Caki2 (cell line): ENCODE measurements around the gene ALCAM. TPM values are rescaled to one million over a fixed set of nuclear protein-coding genes. Genes with fewer than 3 reads are reported as not detected.
A peak's percentile ranks its signal among the peaks of the same experiment; 100 is the strongest.

Source experiments
- DNase-seq: peaks from one replicate; pipeline ENCODE4 v3.0.0-alpha.2; 2015; ENCODE audit warnings: low read depth
- in situ Hi-C: cut with HindIII; loops from 2 replicates; pipeline ENCODE4 v1.10.0; 2016; ENCODE audit warnings: low sequenced_read_pairs, low pct_unique_long_range_greater_than_20kb, mixed read lengths
- total RNA-seq: library from RNA; depleted of rRNA; stranded (reverse); fragments of >200 nt; shearing (Covaris generic); gene quantifications from 2 replicates; pipeline ENCODE4 v1.2.3, GENCODE V29; 2014; ENCODE audit warnings: low replicate concordance

Gene ALCAM
- total RNA-seq, 1 experiment from 2014 or later: 46.9 TPM

DNA sequence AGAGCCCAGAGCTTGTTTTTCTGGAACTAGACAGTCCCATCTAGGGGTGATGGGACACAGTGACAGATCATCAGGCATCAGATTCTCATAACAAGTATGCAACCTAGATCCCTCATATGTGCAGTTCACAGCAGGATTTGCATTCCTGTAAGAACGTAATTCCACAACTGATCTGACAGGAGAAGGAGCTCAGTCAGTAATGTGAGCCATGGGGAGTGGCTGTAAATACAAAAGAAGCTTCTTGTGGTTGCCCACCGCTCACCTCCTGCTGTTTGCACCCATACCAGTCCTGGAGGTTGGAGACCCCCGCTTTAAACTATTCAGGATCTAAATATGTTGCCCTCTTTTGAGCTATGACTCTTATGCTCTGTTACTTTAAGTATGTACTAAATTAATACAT, 167.3 kb downstream of the ALCAM start:
- in situ Hi-C loops: no loop called here
- DNase-seq: no peak

DNA sequence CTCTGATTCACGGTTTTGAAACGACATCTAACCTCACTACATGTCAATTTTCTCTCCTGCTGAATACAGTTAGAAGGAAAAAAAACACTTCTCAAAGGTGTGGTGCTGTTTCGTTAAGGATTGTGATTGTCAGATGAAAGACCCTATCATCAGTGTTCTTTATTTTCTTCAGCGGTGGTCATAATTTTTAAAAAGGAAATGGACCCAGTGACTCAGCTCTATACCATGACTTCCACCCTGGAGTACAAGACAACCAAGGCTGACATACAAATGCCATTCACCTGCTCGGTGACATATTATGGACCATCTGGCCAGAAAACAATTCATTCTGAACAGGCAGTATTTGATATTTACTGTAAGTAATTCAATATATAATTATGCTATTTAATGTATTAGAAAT, 167.8 kb downstream of the ALCAM start:
- in situ Hi-C loops: no loop called here
- no peak for DNase-seq

DNA sequence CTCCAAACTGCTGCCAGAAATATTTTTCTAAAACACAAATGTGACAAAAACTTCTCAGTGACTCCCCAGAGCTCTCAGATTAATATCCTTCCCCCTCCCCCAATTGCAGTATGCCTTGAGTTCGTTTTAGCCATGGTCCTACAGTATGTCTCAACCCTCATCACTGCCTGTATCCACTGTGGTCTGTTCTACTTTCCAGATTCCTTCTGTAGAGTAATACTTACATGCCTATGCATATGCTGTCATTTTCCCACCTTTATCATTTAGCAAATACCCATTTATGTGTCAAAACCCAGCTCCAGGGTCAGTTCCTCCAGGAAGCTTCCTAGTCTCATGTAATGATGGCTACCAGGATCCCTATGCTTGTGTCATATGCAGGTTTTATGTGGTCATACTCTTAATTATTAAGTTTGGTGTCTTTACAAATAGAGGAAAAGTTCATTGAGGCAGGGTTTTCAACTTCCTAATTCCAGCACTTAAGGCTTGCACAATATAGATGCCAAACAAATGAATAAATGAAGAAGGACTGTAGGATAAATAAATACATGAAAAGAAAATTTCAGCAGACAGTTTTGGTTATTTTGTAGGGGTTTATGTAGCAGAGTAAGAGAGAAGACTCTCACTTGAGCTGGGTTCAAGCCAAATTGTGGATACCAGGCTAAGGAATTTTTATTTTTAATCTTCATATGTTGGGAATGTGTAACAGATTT, 170.8 kb downstream of the ALCAM start:
- DNase-seq: no peak
- in situ Hi-C loops: no loop called here

DNA sequence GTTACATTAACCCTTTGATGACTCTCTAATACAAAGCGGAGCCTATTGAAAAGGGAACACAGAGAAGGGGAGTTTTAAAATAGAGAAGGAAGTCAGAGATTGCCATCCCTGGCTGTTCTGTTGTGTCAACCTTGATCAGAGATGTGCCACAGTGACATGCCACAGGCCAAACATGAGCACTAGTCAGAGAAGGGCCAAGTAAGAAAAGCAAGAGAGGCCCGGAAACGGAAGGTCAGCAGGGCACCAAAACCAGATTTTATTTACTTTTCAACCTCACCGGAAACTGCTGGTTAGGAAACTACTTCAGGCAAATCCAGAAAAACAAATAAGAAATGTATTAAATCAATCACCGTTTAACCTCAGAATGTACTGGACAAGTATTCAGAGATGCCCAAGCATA, 171.8 kb downstream of the ALCAM start:
- peak; percentile 16 for DNase-seq
- in situ Hi-C loops: no loop called here

DNA sequence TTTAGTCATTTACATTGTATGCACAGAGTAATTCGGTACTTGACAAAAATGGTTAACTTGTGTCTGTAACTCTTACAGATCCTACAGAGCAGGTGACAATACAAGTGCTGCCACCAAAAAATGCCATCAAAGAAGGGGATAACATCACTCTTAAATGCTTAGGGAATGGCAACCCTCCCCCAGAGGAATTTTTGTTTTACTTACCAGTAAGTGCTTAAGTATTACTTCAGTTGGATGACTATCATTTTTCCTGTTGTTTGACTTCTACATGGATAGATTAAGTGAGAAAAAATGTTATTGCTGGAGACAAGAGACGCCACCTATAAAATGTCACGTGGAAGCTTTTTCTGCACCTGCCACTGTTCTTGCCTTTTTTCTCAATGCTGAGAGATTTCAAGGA, 173.2 kb downstream of the ALCAM start:
- no peak for DNase-seq
- in situ Hi-C loops: no loop called here

DNA sequence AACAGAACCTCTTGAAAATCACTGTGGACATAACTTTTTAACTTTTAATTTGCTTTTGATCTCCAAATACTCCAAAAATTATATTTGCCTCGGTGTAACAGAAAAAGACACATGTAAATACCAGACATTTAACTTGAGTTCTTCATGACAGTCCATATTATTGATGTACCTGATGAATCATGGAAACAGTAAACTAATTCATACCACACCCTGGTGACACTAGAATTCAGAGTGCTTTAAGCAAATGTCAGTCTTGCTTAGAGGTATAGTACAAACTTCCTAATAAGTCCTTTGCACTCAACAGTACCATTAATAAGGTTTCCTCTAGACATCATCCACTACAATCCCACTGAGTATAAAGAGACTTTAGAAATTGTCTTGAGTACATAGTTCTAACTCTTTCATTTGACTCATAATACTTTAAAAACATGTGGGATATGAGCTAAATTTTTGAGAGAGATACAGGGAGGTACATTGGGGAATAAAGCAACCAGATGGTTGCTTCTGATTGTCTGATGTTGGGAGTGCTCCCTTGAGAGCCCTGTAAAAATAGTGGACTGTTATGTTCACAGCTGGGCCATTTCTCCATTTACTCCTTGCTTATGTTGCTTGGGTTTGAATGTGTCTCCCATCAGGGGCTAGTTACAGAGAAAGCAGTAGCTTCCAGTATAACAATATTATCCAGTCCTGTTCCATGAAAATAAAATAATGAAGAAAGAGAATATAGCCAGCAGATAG, 175.7 kb downstream of the ALCAM start:
- in situ Hi-C loops: no loop called here
- no peak for DNase-seq

DNA sequence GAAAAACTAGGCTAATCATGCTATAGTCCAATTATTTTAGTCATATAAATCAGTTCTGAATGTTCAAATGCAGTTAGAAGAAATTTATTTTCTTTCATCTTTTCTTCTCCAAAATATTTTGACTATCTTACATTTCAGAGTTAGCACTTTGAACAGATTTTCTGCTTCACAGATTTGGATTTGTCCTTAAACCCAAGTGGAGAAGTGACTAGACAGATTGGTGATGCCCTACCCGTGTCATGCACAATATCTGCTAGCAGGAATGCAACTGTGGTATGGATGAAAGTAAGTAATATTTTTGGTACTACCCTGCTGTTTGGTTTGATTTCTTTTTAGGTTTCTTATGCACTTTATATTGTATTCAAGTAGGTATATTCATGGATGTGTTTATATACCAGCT, 178.3 kb downstream of the ALCAM start:
- DNase-seq: no peak
- in situ Hi-C loops: no loop called here

DNA sequence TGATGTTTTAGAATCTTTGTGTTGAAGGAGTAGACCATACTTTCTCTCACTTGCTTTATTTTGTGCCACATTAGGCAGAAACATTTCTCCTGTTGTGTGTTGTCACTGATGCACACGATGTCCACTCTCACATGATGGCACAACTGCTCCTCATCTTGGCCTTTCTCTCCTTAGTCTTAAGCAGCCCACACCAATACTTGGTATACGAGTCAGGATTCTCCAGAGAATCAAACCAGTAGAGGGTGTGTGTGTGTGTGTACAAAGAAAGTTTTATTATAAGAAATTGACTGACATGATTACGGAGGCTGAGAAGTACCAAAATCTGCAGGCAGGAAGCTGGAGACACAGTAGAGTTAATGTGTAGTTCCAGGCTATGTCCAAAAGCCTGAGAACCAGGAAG, 187.1 kb downstream of the ALCAM start:
- no peak for DNase-seq
- in situ Hi-C loops: no loop called here

DNA sequence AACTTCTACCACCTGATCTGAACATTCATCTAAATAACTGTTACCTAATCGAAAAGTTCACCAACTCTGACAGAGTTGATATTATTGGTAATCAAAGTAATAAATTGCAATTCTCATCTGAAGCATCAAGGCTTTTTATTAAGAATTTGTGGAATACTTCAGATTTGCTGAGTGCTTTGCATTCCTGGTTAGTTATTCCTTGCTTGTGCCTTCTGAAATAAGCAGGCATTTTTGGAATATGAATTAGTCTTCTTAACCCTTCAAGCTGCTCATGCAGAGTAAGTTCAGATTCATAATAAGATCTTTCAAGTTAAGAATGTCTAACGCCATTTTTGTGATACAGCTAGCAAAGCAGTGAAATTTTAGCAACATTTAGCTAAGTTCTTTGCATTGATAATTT, 188.5 kb downstream of the ALCAM start:
- no peak for DNase-seq
- in situ Hi-C loops: no loop called here

DNA sequence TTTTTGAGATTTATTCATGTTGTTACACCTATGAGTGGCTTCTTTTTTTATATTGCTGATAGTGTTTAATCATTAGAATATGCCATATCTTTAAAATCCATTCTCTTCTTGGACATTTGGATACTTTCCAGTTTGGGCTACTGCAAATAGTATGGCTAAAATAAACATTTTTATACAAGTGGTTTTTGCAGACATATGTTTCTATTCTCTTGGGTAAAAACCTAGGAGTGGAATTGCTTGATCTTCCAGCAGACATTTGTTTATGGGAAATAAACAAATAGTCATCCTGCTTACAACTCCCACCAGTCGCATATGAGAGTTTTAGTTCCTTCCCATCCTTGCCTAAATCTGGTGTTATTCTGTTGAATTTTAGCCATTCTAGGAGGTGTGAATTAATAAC, 193.1 kb downstream of the ALCAM start:
- DNase-seq: no peak
- in situ Hi-C loops: no loop called here

DNA sequence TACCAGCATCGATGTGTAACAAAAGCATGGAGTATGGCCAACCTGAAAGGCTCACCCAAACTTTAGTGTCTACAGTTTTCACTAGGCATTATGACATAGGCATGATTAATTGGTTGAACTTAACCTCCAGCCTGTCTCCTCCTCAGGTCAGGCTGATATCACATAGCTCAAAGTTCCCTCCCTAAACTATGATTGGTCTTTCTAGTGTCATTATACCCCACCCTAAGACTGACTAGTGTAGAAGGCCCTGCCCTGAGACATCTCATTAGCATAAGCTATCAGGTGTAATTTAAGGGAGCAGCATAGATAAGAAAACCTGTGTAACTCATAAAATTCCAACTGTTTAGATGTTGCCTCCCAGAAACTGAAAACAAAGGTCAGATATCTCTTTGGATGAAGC, 195.2 kb downstream of the ALCAM start:
- in situ Hi-C loops: no loop called here
- no peak for DNase-seq

DNA sequence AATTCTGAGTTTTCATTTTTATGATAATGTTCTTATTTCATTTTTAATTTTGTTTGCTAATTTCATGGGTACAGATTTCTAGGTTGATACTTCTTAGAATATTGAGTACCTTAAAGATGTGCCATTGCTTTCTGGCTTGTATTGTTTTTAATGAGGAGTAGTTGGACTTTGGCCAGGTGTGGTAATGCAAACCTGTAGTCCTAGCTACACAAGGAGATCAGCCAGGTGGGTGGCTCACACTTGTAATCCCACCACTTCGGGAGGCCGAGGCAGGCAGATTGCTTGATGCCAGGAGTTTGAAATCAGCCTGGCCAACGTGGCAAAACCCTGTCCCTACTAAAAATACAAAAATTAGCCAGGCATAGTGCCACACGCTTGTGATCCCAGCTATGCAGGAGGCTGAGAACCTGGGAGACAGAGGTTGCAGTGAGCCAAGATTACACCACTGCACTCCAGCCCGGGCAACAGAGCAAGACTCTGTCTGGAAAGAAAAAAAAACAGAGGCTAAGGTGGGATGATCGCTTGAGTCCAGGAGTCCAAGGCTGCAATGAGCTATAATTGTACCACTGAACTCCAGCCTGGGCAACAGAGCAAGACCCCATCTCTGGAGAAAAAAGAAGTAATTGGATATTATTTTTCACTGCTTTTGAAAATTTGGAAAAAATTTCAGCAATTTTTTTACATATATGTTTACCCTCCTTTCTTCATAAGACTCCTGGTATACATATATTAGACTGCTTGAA, 198.0 kb downstream of the ALCAM start:
- no peak for DNase-seq
- in situ Hi-C loops: no loop called here

DNA sequence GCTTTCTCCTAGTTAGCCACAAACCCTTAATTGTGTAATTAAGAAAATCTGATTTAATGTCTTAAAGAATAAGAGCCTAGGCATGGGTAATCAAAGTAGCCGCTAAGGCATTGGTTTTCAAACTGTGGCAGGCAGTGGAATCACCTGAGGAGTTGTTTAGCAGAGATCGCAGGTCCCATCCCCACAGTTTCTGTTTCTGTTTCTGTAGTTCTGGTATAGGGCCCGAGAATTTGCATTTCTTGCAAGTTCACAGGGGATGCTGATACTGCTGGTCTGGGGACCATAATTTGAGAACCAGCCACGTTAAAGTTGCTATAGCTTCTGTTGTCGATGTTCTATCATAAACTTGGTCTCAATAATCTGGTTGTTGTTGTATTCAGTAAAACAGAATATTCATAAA, 204.3 kb downstream of the ALCAM start:
- in situ Hi-C loops: no loop called here
- DNase-seq: no peak

DNA sequence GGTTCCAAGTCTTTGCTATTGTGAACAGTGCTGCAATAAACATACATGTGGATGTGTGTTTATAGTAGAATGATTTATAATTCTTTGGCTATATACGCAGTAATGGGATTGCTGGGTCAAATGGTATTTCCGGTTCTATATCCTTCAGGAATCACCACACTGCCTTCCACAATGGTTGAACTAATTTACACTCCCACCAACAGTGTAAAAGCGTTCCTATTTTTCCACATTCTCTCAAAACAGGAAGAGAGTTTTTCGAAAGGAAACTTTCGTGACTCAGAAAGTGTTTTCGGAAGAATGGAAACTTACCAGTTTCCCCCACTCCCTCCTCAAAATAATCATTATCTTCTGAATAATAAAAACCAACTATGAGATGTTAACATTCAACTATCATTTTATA, 205.8 kb downstream of the ALCAM start:
- in situ Hi-C loops: no loop called here
- DNase-seq: no peak

DNA sequence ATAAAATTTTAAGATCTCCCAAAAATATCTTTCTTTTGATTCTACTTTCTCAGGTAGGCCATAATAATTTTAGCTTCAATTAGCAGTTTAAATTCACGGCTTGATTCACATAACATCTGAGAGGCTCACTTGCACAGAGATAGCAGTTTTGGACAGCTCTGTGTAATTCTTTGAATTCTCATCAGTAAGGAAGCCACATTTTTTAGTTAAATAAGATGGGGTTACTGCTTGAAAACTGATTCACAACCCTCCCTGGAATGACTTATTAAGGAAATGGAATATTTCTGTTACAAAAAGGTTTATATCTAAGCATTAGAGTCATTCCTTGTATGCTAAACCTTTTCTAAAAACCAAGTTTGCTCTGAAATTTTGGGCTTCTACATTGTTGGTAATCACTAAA, 212.7 kb downstream of the ALCAM start:
- in situ Hi-C loops: no loop called here
- no peak for DNase-seq

DNA sequence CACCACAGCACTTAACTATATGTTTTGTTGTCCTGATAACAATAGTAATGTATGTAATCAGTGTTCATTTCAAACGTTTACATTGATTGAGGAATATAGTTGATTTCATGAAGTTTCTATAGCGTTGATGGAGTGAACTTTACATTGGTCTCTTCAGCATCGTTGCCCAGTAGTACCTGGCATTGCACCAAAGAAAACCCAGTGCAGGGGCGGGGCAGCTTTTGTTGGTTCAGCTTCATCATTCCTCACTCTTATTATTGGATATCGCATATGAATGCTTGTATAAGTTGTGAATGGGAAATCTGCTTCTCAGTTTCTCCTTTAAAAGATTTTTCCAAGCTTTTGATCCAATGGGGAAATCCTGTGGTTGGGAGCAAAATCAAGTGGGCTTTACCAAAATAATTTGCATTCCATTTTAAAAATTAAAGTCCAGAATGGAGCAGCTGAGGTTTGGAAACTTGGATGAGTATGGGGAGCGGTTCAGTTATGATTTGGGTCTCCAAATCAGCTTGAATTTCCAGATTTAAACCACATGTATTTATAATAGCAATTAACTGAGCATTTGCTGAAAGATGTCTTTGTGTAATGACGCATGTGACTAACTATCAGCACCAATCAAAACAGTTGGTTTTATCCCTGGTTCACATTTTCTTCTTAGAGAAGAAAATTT, 213.7 kb downstream of the ALCAM start:
- no peak for DNase-seq
- in situ Hi-C loops: no loop called here

DNA sequence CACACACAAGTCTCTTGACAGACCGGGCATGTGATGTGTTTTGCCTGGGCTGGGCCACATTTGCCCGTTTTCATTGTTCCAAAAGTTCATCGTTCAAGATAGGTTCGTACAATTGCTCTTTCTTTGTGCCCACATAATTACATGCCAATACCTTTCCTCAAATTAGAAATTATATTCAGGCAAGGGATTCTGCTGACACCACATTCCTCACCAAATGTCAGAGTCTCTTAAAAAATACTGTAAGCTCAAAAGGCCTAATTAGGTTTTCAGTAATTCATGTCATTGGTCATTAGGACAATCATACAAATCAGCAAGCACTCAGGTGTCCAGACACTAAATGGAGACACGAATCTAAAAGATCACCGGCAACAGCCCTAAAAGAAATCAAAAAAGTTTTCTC, 215.3 kb downstream of the ALCAM start:
- in situ Hi-C loops: no loop called here

DNA sequence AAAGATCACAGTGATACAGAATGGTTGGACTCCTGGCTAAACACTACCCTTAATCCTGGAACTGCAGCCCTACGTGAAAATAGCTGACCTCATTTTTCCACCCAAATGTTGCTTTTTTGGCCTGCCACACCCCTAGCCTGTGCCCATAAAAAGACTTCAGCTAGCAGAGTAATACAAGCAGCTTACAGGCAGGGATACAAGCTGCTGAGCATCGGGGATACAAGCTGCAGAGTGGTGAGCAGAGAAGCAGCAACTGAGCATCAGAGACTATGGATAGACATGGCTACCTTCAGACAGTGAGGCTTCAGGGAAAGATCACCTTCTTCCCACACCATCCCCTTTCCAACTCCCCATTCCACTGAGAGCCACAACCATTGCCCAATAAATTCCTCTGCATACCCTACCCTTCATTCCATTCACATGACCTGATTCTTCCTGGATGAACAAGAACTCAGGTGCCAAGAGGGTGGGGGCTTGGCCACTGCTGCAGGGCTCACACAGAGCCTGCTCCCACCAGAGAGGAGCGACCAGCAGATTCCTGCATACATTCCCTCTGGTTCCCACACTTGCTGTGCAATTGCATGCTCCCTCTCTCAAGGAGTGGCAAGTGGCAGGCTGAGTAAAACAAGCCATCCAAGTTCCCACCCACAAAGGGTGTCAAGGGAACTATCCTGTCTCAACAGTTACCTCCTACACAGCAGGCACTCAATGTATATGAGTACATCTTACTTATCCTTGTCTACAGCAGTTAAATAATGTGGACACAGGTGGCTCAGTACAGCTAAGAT, 217.5 kb downstream of the ALCAM start:
- no peak for DNase-seq
- in situ Hi-C loops: no loop called here

More for the DNA sequence above, 215.3 kb downstream of the ALCAM start:
- DNase-seq: no peak
